NK-92 (cell line): ENCODE results near the gene ATP5MC2.
"Not testable (repeated sequence)": the region's sequence is repeated elsewhere in the genome, so short reads cannot be mapped to it uniquely, and the experiment has no call there.

Experiments
- DNase-seq: peaks from one replicate; lab custom pipeline; 2025; ENCODE audit not compliant: unreplicated experiment; lab: John Stamatoyannopoulos, UW

ATP5MC2 gene

DNA sequence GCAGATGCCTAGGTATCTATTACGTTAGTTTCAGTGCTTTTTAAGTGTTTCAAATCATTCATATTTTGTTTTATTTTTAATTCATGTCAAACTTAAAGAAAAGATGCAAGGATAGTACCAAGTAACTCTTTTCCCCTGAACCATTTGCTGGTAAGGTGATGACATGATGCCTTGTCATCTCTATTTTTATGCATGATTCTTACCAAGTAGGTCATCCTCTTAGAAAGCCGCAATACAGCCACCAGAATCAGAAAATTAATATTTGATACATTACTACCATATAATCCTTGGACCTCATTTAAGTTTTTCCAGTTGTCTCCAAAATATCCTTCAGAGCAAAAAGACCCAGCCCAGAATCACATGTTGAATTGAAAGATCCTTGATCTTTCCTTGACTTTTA, 22.3 kb downstream of the ATP5MC2 start:
- no peak for DNase-seq

DNA sequence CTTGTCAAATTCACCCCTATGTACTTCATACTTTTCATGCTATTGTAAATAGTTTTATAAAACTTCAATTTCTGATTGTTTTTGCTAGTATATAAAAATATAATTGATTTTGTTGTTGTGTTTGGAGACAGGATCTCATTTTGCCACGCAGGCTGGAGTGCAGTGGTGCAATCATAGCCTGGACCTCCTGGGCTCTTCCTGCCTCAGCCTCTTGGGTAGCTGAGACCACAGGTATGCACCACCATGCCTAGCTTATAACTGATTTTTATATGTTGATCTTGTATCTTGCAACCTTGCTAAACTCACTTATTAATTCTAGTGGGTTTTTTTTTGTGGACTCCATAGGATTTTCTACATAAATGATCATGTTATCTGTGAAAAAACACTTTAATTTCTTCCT, 23.5 kb downstream of the ATP5MC2 start:
- no peak for DNase-seq

DNA sequence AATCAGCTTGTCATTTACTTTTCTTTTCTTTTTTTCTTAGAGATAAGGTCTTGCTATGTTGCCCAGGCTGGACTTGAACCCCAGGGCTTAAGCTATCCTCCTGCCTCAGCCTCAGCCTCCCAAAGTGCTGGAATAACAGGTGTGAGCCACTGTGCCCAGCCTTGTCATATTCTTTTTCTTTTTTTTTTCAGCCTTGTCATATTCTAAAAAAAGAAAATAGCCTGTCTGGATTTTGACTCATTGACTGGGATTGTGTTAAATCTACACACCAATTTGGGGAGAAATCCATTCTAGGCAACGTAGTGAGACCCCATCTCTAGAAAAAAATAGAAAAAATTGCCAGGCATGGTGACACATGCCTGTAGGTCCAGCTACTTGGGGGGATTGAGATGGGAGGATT, 24.1 kb downstream of the ATP5MC2 start:
- DNase-seq, result no peak

DNA sequence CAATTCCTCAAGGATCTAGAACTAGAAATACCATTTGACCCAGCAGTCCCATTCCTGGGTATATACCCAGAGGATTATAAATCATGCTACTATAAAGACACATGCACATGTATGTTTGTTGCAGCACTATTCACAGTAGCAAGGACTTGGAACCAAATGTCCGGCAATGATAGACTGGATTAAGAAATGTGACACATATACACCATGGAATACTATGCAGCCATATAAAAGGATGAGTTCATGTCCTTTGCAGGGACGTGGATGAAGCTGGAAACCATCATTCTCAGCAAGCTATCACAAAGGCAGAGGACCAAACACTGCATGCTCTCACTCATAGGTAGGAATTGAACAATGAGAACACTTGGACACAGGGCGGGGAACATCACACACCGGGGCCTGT, 29.6 kb downstream of the ATP5MC2 start:
- not testable (repeated sequence) for DNase-seq

DNA sequence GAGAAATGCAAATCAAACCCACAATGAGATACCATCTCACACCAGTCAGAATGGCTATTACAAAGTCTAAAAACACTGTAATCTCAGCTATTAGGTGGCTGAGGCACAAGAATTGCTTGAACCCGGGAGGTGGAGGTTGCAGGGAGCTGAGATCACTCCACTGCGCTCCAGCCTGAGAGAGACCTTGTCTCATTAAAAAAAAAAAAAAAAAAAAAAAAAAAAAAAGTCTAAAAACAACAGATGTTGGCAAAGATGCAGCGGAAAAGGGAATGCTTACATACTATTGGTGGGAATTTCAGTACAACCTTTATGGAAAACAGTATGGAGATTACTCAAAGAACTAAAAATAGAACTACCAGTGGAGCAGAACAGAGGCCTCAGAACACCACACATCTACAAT, 30.7 kb downstream of the ATP5MC2 start:
- no peak for DNase-seq

DNA sequence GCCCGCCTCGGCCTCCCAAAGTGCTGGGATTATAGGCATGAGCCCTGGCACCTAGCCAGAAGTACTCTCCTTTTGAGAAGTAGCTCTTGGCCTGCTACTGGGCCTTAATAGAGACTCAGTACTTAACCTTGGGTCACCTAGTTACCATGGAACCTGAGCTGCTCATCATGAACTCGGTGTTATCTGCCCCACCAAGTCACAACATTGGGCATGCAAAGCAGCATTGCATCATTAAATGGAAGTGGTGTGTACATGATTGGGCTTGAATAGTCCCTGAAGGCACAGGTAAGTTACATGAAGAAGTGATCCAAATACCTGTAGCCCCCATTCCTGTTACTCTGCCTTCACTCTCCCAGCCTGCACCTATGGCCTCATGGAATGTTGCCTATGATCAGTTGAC, 31.8 kb downstream of the ATP5MC2 start:
- no peak for DNase-seq

DNA sequence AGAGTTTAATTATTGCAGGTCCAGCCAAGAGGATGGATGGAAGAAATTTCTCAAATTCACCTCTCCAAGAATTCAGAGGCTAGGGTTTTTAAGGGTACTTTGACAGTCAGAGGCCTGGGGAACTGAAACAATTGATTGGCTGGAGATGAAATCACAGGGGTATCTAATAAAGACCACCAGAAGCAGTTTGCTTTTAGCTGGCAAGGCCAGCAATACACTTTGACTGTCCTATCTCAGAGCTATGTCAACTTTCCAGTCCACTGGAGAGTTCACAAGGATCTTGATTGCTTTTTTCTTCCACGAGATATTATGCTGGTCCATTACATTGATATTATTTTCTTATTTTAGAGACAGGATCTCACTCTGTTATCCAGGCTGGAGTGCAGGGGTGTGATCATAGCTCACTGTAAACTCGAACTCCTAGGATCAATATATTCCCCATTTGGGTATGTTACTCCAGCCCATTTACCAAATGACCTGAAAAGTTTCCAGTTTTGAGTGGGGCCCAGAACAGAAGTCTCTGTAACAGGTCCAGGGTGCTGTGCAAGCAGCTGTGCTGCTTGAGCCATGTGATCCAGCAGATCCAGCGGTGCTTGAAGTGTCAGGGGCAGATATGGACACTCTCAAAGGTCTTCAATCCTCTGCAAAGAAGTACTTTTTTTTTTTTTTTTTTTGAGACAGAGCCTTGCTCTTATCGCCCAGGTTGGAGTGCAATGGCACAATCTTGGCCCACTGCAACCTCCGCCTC, 32.5 kb downstream of the ATP5MC2 start:
- no peak for DNase-seq

DNA sequence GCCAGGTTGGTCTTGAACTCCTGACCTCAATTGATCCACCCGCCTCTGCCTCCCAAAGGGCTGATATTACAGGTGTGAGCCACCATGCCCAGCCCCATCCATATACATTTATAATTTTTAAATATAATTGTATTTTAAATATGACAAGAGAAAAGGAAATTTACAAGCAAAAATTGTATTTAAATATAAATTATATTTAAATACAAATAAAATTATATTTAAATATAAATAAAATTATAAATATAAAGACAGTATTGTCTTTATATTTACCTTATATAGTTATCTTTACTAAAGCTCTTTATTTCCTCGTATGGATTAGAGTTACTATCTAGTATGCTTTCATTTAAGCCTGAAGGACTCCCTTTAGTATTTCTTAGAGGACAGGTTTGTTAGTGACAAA, 37.8 kb downstream of the ATP5MC2 start:
- DNase-seq, result no peak

DNA sequence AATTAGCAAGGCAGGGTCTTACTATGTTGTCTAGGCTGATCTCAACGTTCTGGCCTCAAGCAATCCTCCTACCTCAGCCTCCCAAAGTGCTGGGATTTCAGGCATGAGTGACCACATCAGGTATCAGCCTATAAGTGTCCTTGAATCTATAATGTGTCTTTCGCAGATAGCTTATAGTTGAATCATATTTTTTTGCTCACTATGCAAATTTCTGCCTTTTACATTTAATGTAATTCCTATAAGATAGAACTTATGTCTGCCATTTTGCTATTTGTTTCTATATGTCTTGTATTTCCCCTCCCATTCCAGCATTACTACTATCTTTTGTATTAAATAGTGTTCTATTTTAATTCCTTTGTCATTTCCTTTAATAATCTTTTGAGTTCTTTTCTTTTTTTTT, 39.2 kb downstream of the ATP5MC2 start:
- no peak for DNase-seq

DNA sequence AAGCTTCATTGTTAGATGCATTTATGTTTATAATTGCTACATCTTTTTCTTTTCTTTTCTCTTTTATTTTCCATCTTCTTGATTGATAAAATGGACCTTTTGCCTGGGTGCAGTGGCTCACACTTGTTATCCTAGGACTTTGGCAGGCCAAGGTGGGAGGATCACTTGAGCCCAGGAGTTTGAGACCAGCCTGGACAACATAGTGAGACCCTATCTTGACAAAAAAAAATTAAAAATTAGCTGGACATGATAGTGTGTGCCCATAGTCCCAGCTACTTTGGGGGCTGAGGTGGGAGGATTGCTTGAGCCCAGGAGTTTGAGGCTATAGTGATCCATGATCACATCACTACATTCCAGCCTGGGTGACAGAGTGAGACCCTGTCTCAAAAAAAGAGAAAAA, 40.2 kb downstream of the ATP5MC2 start:
- not testable (repeated sequence) for DNase-seq

DNA sequence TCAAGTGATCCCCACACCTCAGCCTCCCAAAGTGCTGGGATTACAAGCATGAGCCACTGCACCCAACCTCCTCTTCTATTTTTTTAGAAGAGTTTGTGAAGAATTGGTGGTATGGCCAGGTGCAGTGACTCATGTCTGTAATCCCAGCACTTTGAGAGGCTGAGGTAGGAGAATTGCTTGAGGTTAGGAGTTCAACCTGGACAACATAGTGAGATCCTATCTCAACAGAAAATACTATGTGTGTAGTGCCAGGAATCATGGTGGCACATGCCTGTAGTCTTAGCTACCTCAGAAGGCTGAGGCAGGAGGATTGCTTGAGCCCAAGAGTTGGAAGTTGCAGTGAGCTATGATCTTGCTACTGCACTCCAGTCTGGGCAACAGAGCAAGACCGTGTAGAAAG, 44.2 kb downstream of the ATP5MC2 start:
- DNase-seq, result no peak

DNA sequence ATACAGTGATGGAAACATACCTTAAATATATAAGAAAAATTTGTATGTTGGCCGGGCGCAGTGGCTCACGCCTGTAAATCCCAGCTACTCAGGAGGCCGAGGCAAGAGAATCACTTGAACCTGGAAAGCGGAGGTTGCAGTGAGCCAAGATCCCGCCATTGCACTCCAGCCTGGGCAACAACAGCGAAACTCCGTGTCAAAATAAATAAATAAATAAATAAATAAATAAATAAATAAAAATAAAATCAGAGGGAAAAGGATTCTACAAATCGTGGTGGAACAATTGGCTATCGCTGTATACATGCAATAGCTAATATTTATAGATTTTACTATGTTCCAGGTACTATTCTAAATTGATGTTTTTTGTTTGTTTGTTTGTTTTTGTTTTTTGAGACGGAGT, 48.0 kb downstream of the ATP5MC2 start:
- no peak for DNase-seq

DNA sequence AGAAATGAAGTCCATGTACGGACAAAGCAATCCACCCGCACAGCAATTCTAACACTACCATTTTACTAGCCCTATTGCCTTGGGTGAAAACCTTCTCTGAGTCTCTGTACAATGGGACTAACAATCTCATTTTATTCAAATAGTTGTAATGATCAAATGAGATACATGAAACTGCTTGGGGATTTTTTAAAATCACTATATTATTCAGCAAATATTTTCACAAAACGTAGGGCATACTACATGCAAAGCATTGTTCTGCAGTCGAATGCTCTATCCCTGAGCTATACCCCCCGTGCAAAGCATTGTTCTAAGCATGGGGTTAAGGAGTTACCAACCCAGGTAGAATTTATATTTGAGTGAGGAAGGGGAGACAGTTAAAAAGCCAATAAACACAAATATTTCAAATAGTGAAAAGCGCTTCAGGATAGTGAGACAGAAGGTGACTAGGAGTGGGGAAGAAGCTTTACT, 49.1 kb downstream of the ATP5MC2 start:
- DNase-seq, result no peak

DNA sequence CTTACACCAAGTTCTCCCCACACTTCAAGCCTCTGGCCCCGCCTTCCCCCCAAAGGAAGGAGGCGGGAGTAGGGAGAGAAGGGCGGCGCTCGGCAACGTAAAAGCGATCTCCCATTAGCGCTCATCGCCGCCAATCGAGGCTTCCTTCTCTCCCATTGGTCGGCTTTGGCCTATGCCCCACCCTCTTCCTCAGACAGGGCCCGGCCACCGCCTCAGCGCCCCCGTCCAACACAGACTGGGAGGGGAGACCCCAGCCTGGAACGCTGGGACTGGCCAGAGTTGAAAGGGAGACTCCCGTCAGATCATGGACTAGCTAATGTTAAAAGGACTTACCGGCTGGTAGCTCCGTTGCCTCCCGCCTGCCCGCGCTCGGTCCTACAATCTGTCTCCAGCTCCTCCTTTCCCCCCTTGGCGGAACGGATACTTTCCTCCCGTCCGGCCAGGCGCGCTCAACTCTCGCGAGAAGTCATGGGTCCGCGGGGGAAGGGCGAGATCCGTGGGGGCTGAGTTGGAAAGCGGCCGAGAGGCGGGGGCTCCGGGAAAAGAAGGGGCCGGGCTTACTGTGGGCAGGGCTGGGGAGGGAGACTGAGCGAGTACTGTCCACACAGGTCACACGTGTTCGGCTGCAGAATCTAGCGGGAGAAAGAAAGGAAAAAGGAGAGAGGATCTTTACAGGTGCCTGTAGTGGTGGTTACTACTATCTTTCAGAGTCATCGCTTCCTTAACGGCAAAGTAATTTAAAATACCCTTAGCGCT, 49.8 kb downstream of the ATP5MC2 start, which contains the start of gene ATF7:
TSS of gene ATF7 (minus strand) at position 437 of the 756 bp plus-strand sequence. CDS start 25,382 bp downstream, outside the sequence.
- DNase-seq, result peak; percentile 80

DNA sequence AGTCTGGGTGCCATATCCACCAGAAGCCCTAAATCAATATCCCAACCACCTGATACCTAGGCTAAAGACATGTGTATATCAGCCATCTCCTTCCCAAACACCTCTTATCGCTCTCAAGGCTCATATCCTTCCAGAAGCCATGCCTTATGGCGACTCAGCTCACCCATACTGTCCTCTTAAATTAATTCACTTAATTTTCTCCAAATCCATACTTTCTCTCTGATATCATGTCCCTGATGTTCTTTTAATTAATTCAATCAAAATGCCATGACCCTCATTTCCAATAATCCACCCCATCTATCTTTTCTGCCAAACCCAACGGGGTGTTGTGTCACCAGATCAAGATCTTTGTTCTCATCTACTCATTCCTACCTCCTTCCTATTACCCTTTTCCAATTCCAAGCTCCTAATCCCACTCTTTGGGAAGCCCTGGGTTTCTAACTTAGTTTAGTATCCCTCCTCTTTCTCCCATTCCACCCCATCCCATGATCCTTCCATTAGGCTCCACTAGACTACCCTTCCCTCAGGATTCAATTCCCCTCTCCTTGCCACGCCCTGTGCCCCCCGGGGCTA, 50.4 kb downstream of the ATP5MC2 start:
- DNase-seq, result no peak

DNA sequence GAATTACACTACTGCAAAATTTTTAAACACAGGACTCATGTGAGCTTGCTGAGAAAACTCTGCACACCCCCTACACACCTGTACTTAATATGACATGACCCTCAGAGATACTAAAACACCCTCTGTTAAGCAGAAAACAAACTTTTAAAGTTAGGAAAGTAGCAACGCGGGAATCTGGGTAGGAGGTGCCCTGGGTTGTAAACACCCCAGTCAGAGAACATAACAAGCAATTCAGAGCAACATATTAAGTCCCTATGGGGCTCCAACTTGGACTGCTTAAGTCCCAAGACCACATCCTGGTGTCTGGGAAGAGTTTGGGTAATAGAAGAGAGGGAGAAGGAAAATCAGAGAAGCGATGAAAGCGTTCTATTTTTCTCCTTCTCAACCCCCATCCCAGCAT, 50.9 kb downstream of the ATP5MC2 start:
- no peak for DNase-seq

DNA sequence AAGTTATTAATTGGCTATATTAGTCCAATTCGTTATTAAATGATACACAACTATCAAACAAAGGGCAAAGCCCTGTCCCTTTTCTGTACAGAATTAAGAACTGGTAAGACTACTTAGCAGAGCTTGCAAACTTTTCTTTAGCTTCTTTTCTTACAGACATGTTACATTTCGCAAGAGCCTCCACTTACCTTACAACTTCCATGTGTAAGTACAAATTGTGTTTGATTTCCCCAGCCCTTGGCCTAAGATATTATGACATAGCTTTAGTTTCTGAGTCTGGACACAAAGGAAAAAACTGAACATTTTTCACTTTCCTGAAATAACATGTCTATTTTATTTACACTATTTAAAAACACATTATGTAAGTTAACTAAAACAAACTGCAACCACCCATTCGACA, 51.4 kb downstream of the ATP5MC2 start:
- no peak for DNase-seq

DNA sequence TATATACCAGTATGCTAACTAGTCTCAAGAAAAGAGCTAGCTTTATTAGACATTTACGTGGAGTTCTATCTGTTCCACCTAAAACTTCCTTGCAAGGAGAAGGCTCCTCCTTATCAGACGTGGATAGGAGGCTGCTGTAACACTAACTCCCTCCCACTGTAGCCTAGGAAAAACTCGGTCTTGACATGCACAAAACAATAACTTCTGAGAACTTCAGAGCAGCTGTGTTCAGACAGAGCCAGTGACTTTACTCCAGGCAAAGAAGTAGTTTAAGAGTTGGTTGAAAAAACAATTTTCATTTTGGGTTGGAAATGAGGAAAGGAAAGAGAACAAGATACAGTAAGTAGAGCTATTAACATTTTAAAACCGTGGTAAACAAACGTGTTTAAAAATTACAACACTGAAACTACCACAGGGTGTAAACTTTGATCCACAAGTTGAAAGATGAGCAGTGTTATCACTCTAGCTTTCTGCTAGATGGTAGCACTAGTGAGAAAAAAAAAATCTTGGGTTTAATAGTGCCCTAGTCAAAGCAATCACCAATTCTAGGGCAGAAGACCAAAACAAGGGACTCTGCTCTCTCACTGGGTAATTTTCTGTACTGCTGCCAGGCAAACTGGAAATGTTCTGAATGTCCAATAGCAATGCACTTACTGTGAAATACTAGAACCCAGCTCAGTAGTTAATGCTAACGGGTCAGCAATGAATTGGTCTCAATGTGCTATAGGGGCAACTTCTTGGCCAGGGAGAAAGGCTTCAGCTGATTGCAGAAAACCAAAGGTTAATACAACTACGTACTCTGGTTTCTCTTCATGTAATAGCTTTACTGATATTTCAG, 52.1 kb downstream of the ATP5MC2 start:
- DNase-seq, result no peak

DNA sequence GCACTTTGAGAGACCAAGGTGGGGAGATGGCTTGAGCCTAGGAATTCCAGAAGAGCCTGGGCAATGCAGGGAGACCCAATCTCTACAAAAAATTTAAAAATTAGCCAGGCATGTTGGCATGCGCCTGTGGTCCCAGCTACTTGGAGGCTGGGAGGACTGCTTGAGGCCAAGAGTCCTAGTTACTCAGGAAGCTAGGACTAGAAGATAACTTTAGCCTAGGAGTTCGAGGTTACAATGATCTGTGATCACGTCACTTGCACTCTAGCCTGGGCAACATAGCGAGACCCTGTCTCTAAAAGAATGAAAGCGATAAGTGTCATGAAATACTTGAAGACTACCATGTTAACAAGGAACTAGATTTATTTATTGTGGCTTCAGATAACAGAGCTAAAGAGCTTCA, 53.2 kb downstream of the ATP5MC2 start:
- no peak for DNase-seq

DNA sequence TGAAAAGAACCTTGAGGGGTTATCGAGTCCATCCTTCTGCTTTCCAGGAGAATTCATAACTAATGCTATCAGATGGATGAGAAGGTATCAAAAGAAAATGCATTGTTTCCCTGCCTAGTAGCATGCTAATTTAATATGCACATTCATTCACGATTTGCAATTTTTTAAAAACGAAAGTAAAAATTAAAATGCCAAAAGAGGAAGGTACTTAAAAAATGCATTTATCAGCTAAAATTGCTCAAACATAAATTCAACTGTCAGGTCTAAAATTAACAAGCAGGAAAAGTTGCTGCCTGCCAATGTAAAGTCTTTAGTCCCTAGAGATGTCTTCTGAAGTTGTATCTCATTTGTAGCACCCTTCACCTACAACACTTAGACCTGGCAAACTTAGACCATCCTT, 57.6 kb downstream of the ATP5MC2 start:
- DNase-seq, result no peak

DNA sequence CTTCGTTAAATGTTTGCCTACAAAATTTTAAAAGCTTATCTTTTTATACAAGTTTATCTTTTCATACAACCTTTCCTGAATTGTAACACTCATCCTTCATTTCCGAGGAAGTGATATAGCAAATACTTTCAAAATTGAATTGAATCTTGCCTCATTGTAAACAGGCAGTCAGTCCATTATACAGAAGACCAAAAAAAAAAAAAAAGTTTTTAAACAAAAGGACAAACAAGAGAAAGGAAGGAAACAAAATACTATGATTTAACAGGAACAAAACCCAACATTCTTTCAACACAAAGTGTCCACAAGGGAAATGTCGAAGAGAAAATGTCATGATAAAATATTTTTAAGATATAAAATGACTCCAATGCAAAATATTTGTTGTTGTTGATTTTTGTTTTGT, 58.2 kb downstream of the ATP5MC2 start:
- DNase-seq, result no peak
